Peyer's patch (tissue), 4 donors: ENCODE results near the gene SERHL2. TPM values are rescaled to one million over a fixed set of nuclear protein-coding genes. Genes with fewer than 3 reads are reported as not detected.
A peak's percentile ranks its signal among the peaks of the same experiment; 100 is the strongest.
"Not testable (repeated sequence)": the region's sequence is repeated elsewhere in the genome, so short reads cannot be mapped to it uniquely, and the experiment has no call there.

Experiments
- DNase-seq, 3 donors: peaks; one replicate each; pipeline ENCODE4 v3.0.0-alpha.2; 2017 to 2019
- H3K27ac ChIP-seq, 4 donors: fragments of 200-600 bp; sonication (generic); one replicate each; pipeline ENCODE4 v1.5.1; 2016 to 2019
- H3K27me3 ChIP-seq, 2 donors: fragments of 200-600 bp; sonication (generic); one replicate each; pipeline ENCODE4 v1.5.1; 2019
- H3K36me3 ChIP-seq, 3 donors: fragments of 200-600 bp; sonication (generic); one replicate each; pipeline ENCODE4 v1.5.1; 2016 to 2019
- H3K4me1 ChIP-seq, 4 donors: fragments of 200-600 bp; sonication (generic); one replicate each; pipeline ENCODE4 v1.5.1; 2016 to 2019
- H3K4me3 ChIP-seq, 4 donors: fragments of 200-600 bp; sonication (generic); 1 replicate in 3 of 4; 2 replicates in 1 of 4; pipeline ENCODE4 v1.5.1; 2016 to 2019; ENCODE audit warnings: mild to moderate bottlenecking in 1 of 4
- H3K9me3 ChIP-seq, 4 donors: fragments of 200-600 bp; sonication (generic); one replicate each; pipeline ENCODE4 v1.5.1; 2016 to 2019; ENCODE audit warnings: mild to moderate bottlenecking in 1 of 4
- POLR2A ChIP-seq, 2 donors: fragments of 450-650 bp; IDR thresholded peaks; one replicate each; pipeline ENCODE4 v1.5.1; 2017; ENCODE audit warnings: antibody characterized with exemption in 2 of 2, mild to moderate bottlenecking in 2 of 2, moderate library complexity in 2 of 2
- total RNA-seq, 4 donors: library from RNA; depleted of rRNA; stranded (reverse); fragments of >200 nt; gene quantifications; one replicate each; pipeline ENCODE4 v1.1.0, GENCODE V29; 2016
- TF ChIP-seq, protein P1 (sequence below), 6 experiments: fragments of 450-650 bp in 4 of 6; fragments of 200-600 bp in 2 of 6; sonication (generic) in 1 of 6; IDR thresholded peaks; one replicate each; pipeline ENCODE4 v1.5.1; 2017 to 2019; ENCODE audit warnings: antibody characterized with exemption in 6 of 6, mild to moderate bottlenecking in 3 of 6, moderate library complexity in 1 of 6

The SERHL2 gene
- total RNA-seq, 4 donors from 2014 or later = 1.7 to 11.6 (median 3.2) TPM; not detected in 1

DNA sequence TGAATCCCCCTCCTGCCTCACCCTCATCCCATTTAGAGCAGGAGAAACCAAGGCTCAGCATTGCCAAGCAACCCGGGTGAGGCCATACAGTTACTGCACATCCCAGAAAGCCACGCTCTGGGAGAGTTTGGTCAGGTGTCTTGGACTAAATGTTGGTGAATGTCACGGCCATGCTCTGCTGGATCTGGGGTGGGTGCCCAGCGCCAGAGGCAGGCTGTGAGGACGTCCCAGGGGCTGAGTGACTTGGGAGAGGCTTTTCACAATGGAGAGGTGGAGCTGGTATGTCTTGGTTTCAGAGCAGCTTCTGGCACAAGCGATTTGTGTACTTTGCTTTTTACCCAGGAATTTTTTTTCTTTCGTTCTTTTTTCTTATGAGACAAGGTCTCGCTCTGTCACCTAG lies 6.6 kb downstream of the SERHL2 start:
- Histone ChIP-seq H3K4me3 (no peak overlapping the region), H3K36me3 (no peaks in the 10 kb centered on the region), H3K9me3 (no peaks in the 10 kb centered on the region), H3K27ac (no peak overlapping the region), H3K4me1 (no peaks in the 10 kb centered on the region), H3K27me3 (no peaks in the 10 kb centered on the region)
- no peak for DNase-seq
- TF ChIP-seq, protein P1, sequence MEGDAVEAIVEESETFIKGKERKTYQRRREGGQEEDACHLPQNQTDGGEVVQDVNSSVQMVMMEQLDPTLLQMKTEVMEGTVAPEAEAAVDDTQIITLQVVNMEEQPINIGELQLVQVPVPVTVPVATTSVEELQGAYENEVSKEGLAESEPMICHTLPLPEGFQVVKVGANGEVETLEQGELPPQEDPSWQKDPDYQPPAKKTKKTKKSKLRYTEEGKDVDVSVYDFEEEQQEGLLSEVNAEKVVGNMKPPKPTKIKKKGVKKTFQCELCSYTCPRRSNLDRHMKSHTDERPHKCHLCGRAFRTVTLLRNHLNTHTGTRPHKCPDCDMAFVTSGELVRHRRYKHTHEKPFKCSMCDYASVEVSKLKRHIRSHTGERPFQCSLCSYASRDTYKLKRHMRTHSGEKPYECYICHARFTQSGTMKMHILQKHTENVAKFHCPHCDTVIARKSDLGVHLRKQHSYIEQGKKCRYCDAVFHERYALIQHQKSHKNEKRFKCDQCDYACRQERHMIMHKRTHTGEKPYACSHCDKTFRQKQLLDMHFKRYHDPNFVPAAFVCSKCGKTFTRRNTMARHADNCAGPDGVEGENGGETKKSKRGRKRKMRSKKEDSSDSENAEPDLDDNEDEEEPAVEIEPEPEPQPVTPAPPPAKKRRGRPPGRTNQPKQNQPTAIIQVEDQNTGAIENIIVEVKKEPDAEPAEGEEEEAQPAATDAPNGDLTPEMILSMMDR (IDR thresholded peaks at IDR 0.05) = no peak
- TF ChIP-seq POLR2A (IDR thresholded peaks at IDR 0.05) = no peak

DNA sequence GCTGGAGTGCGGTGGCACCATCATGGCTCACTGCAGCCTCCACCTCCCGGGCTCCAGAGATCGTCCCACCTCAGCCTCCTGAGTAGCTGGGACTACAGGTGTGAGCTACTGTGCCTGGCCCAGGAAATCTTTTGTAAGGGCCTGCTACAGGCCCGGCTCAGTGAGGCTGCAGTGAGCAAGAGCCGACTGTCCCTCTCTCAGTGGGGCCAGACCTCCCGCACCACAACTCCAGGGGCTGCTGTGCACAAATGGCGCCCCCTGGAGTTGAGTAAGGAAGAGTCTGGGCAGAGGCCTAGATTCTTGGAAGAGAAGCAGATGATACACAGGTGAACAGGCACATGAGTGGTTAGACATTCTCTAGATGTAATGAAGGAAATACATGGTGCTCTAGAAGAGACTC lies 7.0 kb downstream of the SERHL2 start:
- DNase-seq = no peak
- TF ChIP-seq, protein P1 (IDR thresholded peaks at IDR 0.05) = peak in 4 of 6 experiments; percentile 22 to 33 (median 28)
- no peak for TF ChIP-seq POLR2A (IDR thresholded peaks at IDR 0.05)
- H3K4me3 ChIP-seq = no peak overlapping the region

DNA sequence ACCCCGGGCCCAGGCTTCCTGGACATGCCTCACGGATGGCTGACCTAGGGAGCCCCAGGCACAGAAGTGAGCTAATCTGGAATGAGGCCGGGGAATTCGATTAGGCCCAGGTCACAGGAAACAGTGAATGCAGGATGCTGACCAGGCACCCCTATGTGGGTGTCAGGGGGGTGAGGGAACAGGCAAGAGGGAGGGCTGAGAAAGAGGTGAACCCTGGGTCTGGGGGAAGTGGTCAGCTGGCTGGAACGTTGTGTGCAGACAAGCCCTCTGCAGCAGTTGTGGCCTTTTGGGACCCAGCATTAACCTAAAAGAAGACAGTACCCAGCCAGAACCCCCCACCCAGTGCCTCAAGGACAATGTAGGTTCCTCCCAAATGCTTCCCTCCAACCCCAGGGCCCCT lies 8.1 kb downstream of the SERHL2 start:
- no peaks in the 10 kb centered on the region for H3K36me3 ChIP-seq
- no peaks in the 10 kb centered on the region for H3K27me3 ChIP-seq
- H3K27ac ChIP-seq = no peak overlapping the region
- no peak overlapping the region for H3K4me3 ChIP-seq
- DNase-seq = no peak
- H3K9me3 ChIP-seq = no peaks in the 10 kb centered on the region
- no peak for TF ChIP-seq POLR2A (IDR thresholded peaks at IDR 0.05)
- TF ChIP-seq, protein P1 (IDR thresholded peaks at IDR 0.05) = no peak
- no peaks in the 10 kb centered on the region for H3K4me1 ChIP-seq

More for the DNA sequence above, 7.0 kb downstream of the SERHL2 start:
- Histone ChIP-seq H3K4me1 (no peaks in the 10 kb centered on the region), H3K27me3 (no peaks in the 10 kb centered on the region), H3K36me3 (no peaks in the 10 kb centered on the region), H3K27ac (no peak overlapping the region), H3K9me3 (no peaks in the 10 kb centered on the region)

DNA sequence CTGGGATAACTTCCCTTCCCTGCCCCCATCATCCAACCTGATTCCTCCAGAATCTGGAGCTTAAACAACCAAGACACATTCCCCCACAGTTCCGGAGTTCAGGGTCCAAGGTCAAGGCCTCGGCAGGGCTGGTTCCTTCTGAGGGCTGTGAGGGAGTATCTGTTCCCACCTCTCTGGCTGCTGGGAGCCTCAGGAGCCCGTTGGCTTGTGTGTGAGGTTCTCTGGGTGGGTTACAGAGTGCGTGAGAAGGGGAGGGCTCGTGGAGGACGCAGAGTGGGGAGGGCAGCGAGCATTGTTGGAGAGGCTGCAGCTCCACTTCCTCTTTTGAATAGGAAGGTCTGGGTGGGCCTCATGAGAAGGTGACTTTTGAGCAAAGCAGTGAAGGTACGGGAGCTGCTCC lies 8.5 kb downstream of the SERHL2 start:
- DNase-seq = peak in 1 of 3 donors; percentile 53
- no peak for TF ChIP-seq POLR2A (IDR thresholded peaks at IDR 0.05)
- TF ChIP-seq, protein P1 (IDR thresholded peaks at IDR 0.05) = no peak

DNA sequence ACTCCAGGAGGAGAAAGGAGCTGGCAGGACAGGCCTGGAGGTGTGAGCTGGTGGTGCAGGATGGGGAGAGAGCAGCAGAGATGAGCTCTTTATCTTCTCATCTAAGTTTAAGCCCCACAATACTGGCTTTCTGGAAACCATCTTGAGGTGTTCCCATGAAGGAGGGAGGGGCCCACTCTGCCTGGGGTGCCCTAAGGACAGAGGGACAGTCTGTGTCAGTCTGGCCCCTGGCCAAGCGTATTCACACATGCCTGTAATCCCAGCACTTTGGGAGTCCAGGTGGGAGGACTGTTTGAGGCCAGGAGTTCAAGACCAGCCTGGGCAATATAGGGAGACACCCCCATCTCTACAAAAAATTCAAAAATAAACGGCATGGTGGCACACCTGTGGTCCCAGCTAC lies 8.9 kb downstream of the SERHL2 start:
- H3K4me1 ChIP-seq = no peaks in the 10 kb centered on the region
- H3K36me3 ChIP-seq = no peaks in the 10 kb centered on the region
- no peaks in the 10 kb centered on the region for H3K27me3 ChIP-seq
- no peaks in the 10 kb centered on the region for H3K9me3 ChIP-seq
- no peak overlapping the region for H3K4me3 ChIP-seq
- TF ChIP-seq, protein P1 (IDR thresholded peaks at IDR 0.05) = no peak
- no peak for TF ChIP-seq POLR2A (IDR thresholded peaks at IDR 0.05)
- peak overlapping the region in 1 of 4 donors; percentile 4 for H3K27ac ChIP-seq
- no peak for DNase-seq

More for the DNA sequence above, 8.5 kb downstream of the SERHL2 start:
- Histone ChIP-seq H3K27ac (peak overlapping the region in 1 of 4 donors; percentile 4), H3K9me3 (no peaks in the 10 kb centered on the region), H3K36me3 (no peaks in the 10 kb centered on the region), H3K27me3 (no peaks in the 10 kb centered on the region), H3K4me1 (no peaks in the 10 kb centered on the region), H3K4me3 (no peak overlapping the region)

DNA sequence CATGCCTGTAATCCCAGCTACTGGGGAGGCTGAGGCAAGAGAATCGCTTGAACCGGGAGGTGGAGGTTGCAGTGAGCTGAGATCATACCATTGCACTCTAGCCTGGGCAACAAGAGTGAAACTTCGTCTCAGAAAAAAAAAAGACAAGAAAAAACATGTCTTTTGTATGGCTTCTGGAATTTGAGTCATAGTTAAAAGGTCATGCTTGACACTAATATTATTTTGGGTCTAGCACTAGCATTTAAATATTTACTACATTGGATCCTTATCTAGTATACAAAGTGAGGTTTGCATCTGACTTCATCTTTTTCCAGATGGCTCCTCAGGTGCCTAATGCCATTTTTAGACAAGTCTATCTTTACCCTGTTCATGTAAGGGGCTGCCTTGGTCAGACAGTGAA lies 10.2 kb downstream of the SERHL2 start:
- not testable (repeated sequence) for H3K36me3 ChIP-seq, H3K4me1 ChIP-seq, H3K27ac ChIP-seq, H3K4me3 ChIP-seq, DNase-seq, H3K27me3 ChIP-seq, H3K9me3 ChIP-seq
